ENCODE results near the gene RRM2. TPM values are rescaled to one million over a fixed set of nuclear protein-coding genes. Genes with fewer than 3 reads are reported as not detected.

The RRM2 gene
- total RNA-seq, 1 experiment from 2014 or later, result 38.9 TPM

- no peak for DNase-seq (ENCODE audit: low read depth, low spot score)
- in situ Hi-C loops (cut with HindIII; ENCODE audit: low pct_unique_long_range_greater_than_20kb, low sequenced_read_pairs), result no loop called here
Measured at GRCh38 chr2:10175441-10175840, 52.9 kb downstream of the RRM2 start.

- in situ Hi-C loops (cut with HindIII; ENCODE audit: low pct_unique_long_range_greater_than_20kb, low sequenced_read_pairs), result no loop called here
- DNase-seq (ENCODE audit: low read depth, low spot score), result no peak
Measured at GRCh38 chr2:10178751-10179150, 56.2 kb downstream of the RRM2 start.

- DNase-seq (ENCODE audit: low read depth, low spot score), result no peak
- in situ Hi-C loops (cut with HindIII; ENCODE audit: low pct_unique_long_range_greater_than_20kb, low sequenced_read_pairs), result no loop called here
Measured at GRCh38 chr2:10179422-10179821, 56.9 kb downstream of the RRM2 start.

GRCh38 chr2:10180229-10180628 is 57.7 kb downstream of the RRM2 start:
- DNase-seq (ENCODE audit: low read depth, low spot score), result no peak
- in situ Hi-C loops (cut with HindIII; ENCODE audit: low pct_unique_long_range_greater_than_20kb, low sequenced_read_pairs), result no loop called here

Small RNAs within 50 kb of the gene (small RNA-seq; reads per million reads assigned to genes)
- 0 reads per million in 2 experiments for gene RF00410
- 0 reads per million in 2 experiments for gene RF00568

Other genes with a start within 250 kb of the RRM2 start
- gene GRHL1, start 171.0 kb upstream of the RRM2 start, total RNA-seq (2014; rRNA removed; shearing (Covaris generic)), result 1.9 and 2.1 TPM in 2 replicates
- 10.9 and 11.0 TPM in 2 replicates for gene KLF11, start 79.2 kb upstream of the RRM2 start, total RNA-seq (2014; rRNA removed; shearing (Covaris generic))
- gene CYS1, start 42.3 kb upstream of the RRM2 start, total RNA-seq (2014; rRNA removed; shearing (Covaris generic)), result 0.27 and 0.29 TPM in 2 replicates
- gene HPCAL1, start 180.2 kb downstream of the RRM2 start, total RNA-seq (2014; rRNA removed; shearing (Covaris generic)), result 30.5 and 31.7 TPM in 2 replicates

Measured in SK-MEL-5 (cell line).